ENCODE data around the gene PIGU.
A peak's percentile ranks its signal among the peaks of the same experiment; 100 is the strongest.

Gene PIGU

DNA sequence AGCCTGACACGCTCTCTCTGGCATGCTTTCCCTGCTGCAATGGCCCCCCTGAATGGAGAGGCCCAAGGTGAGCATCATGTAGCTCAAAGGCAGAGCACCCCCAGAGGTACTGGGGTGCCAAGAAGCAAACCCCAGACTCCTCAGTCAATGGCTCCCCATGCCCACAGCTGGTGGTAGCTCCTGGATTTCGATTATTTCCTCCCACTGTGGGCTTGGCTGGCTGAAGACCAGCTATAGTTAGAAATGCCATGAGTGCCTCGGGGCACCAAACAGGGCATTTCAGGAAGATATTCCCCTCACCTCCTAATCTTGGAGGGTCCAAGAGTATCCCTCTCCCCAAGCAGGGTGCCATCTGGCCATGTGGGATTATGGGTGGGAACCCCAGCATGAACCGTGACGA lies 101.6 kb downstream of the PIGU start:
- DNase-seq = no peak

DNA sequence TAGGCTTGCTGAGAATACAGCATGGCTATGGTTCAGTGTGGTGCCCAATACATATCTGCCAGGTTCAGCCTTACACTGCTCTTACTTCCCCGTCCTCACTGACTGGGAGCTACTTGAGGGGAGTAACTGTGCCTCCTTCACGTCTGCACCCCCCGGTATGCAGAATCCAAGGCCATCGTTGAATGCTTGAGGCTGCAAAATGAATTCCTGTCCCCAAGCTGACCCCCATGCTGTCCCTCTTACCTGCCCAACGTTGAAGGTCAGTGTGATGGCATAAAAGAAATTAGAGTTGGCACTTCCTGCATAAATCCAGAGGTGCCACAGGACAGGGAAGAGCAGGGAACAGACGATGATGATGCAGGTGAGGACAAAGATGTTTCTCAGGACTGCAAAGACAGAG lies 102.0 kb downstream of the PIGU start:
- DNase-seq = no peak

DNA sequence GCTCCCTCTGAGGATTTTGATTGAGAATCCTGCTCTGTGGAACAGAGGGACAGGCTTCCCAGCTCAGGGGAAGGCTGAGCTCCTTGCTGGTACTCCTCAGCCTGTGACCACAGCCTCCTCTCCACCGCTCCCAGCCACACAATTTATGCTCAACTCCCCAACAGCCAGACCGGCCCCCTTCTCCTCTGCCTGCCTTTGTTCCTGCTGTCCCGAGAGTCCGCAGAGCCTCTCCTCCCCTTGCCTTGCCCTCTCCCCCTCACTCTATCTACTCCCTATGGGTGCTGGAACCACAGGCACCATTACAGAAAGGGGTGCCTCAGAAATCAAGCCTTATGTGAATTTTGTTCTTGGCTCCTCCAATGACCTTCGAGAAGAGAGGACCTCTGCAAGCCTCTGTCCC lies 102.5 kb downstream of the PIGU start:
- no peak for DNase-seq

DNA sequence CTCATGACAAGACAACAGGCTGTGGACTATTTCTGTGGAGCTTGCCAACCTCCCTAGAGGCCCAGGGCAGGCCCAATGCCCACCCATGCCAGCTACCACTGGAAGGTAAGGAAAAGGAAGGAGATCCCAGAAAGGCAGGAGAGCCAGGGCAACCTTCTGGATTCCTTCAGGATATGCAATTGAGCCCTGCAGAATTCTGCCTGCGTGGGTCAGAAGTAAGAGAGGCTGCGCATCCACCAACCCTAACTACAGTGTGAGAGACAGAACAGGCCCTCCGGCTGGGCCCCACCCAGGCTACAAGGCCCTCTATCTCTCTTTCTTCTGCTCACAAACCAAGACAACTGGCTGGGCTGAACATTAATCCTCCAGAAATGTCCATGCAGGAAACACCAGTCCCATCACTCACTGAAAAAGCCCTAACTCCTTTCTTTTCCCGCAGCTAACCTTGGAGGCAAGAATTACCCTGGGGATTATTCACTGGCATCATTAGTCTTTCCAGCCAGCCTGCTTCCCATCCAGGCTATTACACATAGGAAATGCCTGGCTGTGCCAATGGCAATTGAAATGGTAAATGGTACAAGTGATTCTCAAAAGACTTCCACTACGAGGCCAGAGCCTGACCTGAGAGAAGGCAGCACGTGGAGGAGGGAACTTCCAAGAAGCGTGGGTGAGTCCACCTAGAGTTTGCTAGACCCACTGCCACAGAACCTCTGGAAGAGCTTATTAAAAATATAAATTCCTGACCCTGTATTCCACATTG lies 103.2 kb downstream of the PIGU start:
- no peak for DNase-seq

DNA sequence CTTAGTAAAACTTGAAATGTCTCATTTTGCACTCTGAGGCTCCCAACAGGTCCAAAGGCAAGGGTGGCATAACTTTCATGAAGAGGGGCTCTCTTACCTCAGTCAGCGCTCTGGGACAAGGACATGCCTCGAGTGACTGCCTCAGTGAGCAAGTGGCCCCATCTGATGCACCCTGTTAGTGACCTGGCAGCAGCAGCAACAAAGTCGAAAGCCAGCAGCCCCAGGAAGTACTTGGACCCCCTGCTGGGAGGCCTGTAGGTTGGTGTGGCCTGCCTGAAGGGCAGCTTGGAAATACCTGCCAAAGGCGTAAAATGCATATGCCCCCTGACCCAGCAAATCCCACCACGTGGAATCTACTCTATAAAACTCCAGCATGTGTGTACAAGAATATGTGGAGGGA lies 105.1 kb downstream of the PIGU start:
- no peak for DNase-seq

DNA sequence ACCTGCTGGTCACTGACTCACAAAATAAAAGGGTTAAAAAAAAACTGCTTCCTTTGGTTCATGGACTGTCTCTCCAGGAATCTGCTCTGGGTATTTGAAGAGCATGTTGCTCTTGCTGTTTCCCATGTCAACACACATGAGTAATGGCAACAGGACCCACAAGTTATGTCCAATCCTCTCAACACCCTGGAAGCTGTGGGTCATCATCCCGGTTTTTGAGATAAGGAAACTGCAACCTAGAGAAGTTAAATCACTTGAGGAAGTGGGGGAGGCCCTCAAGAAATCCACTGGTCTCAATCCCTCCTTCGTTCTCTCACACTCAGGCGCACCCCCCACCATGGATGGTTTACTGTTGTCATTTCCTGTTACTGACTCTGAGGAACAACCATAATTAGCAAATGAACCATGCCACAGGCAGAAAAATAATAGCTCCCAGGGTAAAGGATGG lies 106.0 kb downstream of the PIGU start:
- DNase-seq = no peak

DNA sequence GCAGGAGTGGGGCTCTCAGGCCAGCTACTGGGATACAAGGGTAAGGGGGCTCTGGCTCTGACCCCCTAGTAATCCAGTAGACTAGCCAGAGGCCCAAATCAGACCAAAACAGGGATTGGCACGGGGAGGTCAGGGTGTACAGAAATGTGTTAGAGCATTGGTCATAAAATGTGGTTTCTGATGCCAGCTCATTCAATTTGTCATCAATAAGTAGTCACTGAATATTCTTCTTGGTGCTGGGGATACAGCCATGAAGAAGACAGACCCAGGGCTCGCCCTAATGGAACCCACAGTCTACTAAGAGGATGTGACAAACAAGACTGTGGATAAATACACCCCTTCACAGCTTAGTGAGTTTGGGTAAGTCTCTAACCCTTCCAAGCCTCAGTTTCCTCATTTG lies 107.3 kb downstream of the PIGU start:
- DNase-seq = no peak

DNA sequence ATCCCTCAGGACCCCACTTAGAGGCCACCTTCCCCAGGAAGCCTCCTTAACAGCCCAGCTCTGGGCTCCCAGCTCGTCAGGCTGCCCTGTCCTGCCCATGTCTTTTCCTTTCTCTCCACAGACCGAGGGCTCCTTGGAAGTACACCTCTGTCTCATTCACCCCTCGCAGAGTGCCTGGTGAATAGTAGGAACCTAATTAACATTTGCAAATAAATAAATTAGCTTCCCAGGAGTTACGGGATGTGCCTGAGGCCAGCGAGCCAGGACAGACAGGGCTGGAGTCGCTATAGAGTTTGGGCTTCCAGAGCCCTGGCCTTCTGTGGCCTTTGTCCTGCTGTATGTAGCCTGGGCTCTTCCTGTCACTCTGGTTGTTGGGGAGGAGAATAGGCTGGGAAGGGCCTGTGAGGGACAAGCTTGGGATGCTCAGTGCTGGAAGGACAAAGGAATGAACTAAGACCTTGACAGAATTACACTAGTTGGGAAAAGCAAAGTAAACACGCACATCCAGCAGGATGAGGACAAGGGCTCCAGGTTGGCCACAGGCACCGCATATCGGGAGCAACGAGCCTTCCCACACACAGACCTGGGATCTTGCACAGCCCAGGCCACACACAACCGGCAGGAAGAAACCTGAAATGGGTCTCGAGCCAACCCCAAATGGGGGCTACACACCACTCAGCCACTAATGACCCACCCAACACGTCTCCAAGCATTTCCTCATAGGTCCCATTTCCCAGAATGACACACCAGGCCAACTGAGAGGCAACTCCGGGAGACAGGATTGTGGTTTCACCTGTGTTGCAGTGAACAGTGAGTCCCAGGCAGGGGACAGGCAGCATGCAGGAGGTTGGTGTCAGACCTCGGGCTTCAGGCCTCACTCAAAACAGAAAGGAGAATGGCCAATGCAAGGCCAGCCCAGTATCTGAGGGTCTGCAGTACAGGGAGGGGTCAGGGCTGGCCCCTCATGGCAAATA lies 108.7 kb downstream of the PIGU start:
- DNase-seq = no peak

DNA sequence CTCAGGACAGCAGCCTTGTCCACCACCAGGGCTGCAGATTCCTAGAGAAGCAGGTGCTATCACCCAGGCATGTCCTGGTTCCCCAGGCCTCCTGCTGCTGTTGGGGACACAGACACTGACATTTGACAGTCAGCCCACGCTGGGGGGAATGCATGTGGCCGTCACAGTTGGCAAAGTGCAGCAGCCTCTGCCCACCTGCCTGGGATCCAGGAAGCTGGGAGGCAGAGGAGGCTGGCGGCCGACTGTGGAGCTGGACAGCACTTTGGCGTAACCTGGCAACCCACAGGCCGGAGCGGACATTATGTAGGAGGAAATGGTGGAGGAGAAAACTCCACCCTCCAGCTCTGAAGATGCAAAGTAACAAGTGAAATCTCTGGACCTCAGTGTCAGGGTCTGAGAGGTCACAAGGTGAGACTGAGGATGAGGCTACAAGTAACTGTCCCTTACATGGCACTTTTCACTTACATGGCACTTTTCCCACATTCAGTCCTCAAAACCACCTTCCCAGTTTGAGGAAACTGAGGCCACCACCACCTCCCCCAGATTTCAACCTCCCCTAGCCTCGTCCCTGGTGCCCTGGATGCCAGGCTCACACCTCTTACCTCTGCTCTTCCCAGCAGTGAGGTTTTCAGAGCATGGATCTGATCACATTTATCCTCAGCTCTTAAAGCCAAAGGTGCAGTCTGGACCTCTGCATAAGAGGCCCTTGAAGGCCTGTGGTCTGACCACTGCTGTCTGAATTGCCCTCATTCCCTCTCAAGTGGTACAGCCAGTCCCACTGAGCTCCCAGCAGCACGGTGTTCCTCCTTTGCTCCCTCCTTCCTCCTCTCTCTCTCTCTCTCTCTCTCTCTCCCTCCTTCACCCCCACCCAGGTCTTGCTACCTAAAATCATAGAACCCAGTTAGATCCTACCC lies 109.7 kb downstream of the PIGU start:
- DNase-seq = no peak

DNA sequence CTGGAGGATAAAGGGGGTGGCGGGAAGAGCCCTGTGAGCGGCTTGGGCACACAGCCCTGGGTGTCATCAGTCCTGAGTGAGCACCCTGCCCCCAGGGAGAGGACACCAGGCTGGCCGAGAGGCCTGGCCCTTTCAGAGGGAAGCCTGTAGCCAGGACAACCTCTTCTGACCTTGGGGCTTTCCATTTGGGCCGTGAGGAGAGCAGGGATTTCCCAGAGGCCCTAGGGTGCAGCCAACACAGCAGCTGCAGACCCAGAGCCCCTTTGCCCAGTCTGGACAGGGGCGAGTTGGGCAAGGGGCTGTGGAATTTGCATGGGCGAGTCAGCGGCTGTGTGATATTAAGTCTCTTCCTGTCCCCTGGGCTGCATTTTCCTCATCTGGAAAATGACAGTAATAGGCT lies 112.1 kb downstream of the PIGU start:
- no peak for DNase-seq

DNA sequence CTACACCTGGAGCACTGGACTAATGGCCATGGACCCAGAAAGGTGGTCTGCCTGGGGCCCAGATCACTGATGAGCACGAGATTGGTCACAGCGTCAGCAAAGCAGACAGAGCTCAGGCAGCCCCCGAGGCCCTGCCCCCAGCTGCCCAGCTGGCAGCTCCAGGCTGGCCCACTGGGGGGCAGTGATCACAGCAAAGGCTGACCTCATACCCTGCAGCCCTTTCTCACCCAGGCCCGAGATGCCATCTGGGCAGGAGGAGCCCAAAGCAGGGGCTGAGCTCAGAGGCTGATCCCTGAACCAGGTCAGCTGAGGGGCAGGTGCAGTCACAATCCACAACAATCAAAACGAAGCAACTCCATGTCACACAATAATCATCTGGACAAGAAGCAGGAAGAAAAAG lies 114.3 kb downstream of the PIGU start:
- no peak for DNase-seq

DNA sequence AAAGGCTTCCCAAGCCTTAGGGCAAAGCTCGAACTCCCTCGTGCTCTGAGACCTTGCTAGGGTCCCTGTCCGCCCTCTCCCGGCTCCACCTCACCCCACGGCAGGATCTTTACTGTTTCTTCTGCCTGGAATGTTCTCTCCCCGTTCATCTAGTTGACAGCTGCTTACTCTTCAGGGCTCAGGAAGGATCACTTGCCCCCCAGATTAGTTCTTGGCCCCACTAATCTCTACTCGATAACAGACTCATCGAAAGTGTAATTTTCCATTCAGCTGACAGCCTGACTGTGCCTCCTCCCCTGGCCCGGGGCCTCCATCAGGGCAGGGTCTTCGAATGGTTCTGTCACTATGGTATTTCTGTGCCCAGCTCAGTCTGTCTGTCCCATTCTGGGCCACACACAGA lies 115.2 kb downstream of the PIGU start:
- DNase-seq = no peak

DNA sequence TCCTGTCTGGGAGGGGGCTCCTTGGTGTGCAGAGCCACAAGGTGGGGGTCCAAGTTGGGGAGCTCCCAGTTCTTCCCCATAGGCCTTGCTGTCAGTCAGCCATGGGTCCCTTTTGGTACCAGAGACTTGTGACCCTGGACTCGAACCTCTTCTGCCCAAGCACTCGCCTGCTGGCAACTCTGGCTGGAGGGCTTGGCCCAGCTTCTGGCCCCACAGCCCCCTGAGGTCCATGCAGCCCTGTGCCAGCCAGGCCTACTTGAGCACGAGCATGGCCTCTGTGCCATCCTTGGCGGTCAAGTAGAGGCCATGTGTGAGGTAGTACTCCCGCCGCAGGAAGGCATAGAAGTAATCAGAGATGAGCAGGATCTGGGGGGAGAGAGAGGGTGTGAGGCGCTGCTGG lies 116.3 kb downstream of the PIGU start:
- no peak for DNase-seq

DNA sequence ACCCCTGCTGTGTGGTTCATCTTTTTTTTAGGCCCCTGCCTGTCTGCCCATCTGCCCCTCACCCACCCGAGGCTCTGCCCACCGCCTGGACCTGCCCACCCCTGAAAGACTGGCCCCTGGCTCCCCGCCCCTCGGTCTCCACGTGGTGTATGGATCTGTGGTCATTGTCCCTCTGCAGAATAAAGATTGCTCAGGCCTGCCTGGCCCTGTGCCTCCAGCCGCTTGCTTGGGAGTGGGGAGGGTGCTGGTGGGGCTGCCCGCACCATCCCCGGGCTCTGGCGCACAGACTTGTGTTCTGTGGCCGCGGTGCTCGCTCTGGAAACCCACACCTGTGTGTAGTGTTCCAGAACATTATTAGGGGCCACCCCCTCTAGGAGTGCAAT lies 116.8 kb downstream of the PIGU start:
- no peak for DNase-seq

DNA sequence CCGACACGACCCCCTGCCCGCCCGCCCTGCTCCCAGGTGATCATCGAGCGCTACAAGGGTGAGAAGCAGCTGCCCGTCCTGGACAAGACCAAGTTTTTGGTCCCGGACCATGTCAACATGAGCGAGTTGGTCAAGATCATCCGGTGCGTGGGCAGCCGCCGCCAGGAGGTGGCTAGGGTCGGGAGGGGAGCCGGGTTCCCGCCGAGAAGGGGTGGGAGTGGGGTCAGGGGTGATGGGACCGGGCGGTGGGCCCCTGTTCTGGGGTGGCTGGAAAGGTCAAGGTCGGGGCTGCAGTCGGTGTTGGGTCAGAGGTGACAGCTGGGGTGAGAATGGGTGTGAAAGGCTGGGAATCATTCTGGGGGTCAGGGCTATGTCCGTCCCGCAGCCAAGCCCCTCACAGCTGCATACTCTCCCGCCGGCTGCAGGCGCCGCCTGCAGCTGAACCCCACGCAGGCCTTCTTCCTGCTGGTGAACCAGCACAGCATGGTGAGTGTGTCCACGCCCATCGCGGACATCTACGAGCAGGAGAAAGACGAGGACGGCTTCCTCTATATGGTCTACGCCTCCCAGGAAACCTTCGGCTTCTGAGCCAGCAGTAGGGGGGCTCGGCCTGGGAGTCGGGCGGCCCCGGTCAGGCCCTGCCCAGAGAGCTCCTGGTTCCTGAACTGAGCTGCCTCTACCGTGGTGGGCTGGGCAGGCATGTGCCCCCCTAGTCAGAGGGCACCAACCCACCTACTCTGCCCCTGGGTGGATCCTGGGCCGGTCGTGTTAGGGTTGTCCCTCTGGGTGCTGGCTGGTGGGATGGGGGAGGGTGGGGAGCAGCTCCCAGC lies 117.4 kb downstream of the PIGU start:
- DNase-seq = no peak

DNA sequence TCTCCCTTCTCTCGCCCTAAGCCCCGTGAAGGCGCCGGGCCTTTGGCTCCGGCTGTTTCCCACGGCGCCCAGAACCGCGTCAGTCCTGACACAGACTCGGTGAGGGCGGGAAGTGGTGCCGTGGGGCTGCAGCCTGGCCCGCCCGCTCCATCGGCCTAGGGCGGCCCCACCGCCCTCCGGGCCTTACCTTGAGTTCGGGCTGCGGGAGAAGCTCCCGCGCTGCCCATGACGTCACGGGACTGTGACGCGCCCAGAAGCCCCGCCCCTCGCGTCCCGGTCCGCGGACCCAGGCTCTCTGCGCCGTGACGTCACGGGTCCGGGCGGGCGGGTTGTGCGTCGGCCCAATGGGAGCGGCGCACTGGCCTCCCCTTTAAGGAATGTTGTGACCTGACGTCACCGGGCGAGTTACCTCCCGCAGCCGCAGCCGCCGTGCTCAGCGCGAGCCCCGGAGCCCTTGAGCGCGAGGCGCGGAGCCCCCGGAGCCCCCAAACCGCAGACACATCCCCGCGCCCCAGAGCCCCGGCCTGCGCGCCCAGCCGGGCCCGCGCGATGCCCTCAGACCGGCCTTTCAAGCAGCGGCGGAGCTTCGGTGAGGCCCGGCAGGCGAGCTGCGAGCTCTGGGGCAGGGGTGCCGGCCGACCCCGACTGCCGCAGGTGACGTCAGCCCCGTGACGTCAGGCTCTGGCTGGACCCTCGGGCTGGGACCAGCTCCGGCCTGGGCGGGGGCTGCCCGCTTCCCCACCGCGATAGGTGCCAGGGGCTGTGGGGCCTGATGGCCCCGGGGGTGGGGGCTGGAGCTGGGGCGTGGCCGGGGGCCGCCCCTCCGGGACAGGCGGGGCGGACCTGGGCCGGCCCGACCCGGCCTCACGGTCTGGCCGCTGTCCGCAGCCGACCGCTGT lies 118.3 kb downstream of the PIGU start, which contains the start of gene MAP1LC3A:
MAP1LC3A (plus strand) TSS at position 399 of the 899 bp plus-strand sequence; CDS start at position 550, 151 bp downstream.
- DNase-seq = peak; percentile 92

DNA sequence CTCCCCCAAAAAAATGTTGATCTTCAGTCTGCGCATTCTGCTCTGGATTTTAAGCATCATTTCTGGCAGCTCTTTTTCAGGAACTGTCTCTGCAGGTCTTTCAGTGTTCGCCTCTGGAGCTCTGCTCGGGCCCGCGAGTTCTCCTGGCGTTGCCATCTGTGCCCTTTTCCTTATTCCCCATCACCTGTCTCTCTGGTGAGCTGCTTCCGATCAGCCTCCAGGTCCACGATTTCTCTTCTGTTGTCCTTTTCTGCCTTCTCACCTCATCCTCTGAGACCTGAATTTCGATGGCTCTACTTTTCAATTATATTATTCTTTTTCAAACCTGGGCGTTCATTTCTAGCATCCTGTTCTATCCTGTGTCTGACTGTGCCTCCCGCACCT lies 119.0 kb downstream of the PIGU start:
- no peak for DNase-seq

DNA sequence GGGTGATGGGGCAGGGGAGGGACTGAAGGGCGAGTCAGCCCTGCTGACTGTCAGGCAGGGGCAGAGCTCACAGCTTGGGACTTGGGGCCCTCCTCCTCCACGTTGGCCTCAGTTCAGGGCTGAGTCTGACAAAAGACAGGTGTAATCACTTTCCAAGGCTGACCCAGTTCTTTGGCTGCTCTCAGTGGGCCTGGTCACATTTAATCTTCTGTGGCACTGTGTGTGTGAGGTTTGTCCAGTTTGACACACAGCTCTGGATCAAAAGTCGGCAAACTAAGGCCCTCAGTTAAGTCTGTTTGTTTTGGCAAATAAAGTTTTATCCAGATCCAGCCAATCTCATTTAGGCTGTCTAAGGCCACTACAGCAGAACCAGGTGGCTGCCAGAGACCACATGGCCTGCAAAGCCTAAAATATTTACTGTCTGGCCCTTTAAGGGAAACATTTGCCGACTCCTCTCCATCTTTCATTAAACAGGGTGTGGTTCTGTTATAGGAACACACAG lies 123.5 kb downstream of the PIGU start:
- DNase-seq = no peak

DNA sequence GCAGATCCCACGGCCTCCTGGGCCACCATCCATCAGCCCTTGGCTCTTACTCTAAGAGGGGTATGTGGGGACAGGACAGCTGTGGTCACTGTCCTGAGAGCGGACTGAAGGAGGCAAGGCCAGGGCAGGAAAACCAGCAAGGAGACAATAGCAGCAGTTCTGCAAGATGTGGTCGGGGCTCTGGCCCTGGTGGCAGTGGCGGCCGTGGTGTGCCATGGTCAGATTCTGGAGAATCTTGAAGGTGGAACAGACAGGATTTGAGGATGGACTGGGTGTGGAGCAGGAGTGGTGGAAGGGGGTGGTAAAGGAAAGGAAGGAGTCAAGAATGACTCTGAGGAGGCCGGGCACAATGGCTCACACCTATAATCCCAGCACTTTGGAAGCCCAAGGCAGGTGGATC lies 124.3 kb downstream of the PIGU start:
- DNase-seq = no peak

DNA sequence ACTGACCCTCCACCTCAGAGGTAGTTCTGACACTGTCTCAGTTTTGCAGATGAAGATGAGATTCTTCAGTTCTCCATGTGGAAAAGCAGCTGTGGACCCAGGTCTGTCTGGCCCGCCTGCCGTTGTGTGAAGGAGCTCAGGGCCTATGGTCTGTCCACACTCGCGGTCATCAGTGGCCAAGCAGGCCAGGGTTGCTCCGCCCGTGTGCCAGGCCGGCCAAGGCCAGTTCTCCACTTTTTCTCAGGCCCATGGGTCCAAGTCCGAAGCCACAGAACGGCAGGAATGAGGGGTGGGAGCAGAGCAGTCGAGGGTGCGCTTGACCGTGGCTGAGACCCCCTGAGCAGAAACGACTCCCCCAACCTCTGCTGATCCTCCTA lies 127.0 kb downstream of the PIGU start:
- no peak for DNase-seq
